Tibial nerve (tissue), 4 donors: ENCODE results near the gene EXOC4.

Experiments
- CTCF ChIP-seq, 5 experiments: fragments of 200-600 bp in 3 of 5; fragments of 450-650 bp in 2 of 5; sonication (generic) in 3 of 5; IDR thresholded peaks; one replicate each; pipeline ENCODE4 v1.5.1; 2016 to 2019; ENCODE audit warnings: antibody characterized with exemption in 5 of 5, mild to moderate bottlenecking in 3 of 5, moderate library complexity in 2 of 5
- EP300 ChIP-seq, 2 donors: sonication (generic); formaldehyde crosslinking; IDR thresholded peaks; one replicate each; pipeline ENCODE4 v1.6.1; 2017; ENCODE audit warnings: antibody characterized with exemption in 2 of 2, mild to moderate bottlenecking in 1 of 2
- POLR2A ChIP-seq, 2 donors: fragments of 450-650 bp; IDR thresholded peaks; one replicate each; pipeline ENCODE4 v1.6.1; 2017; ENCODE audit warnings: antibody characterized with exemption in 2 of 2, mild to moderate bottlenecking in 2 of 2, moderate library complexity in 2 of 2

GRCh38 chr7:133233142-133233541, 19.7 kb upstream of the EXOC4 start:
- no peak for TF ChIP-seq CTCF (IDR thresholded peaks at IDR 0.05)
- no peak for TF ChIP-seq POLR2A (IDR thresholded peaks at IDR 0.05)
- TF ChIP-seq EP300 (IDR thresholded peaks at IDR 0.05): no peak
